ENCODE measurements around the gene FOLR2.

Gene FOLR2

DNA sequence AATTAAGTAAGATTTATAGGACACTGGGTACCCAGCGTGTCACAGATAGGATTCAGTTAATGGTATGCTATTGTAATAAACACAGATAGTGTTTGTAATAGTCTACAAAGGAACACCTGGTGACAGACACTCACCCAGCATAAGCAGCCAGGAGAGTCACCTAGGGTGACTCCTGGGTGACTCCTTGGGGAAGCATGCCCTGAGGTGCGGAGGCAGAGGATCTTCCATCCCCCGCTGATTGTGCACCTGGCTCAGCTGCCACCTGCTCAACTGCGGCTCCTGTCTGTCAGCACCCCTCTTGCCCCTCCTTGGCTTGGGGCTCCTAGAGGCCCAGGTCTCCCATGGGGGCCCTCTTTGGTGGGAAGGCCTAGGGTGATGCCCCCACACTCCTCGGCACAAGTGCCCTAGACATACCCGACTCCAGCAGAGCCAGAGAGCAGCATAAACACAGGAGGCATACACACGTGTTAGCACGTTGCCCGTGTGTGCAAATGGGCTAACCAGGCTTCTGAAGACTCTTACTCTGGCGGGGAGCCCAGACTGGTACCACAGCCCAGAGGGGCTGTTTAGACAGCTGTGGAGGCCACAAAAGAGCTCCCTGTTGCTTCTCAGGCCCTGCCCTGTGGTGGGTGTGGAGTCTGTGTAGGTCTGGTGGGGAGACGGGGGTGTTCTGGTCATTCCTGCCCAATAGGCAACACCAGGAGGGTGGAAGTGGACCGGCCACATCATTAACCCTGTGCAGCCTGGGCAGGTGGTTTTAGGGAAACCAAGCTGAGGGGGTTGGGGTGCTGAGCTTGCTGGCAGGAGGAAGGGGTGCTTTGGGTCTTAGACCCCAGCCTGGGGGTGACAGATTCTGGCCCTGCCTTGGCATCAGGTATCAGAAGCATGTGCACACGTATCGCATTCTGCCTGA, 11.0 kb downstream of the FOLR2 start:
- no peak overlapping the region for H3K4me3 ChIP-seq (ENCODE audit: low read depth, low read length)
- H3K27me3 ChIP-seq (ENCODE audit: control insufficient read depth, insufficient read depth, low read length) = no peaks in the 10 kb centered on the region
- peaks cover 5% of the 10 kb centered on the region for H3K4me1 ChIP-seq (ENCODE audit: control insufficient read depth, insufficient read depth, low read length)
- H3K9me3 ChIP-seq (ENCODE audit: control insufficient read depth, insufficient read depth, low read length) = no peaks in the 10 kb centered on the region
- H3K36me3 ChIP-seq (ENCODE audit: control insufficient read depth, insufficient read depth, low read length) = peaks cover 43% of the 10 kb centered on the region
- no peak overlapping the region for H3K9ac ChIP-seq (ENCODE audit: low read depth, low read length)

DNA sequence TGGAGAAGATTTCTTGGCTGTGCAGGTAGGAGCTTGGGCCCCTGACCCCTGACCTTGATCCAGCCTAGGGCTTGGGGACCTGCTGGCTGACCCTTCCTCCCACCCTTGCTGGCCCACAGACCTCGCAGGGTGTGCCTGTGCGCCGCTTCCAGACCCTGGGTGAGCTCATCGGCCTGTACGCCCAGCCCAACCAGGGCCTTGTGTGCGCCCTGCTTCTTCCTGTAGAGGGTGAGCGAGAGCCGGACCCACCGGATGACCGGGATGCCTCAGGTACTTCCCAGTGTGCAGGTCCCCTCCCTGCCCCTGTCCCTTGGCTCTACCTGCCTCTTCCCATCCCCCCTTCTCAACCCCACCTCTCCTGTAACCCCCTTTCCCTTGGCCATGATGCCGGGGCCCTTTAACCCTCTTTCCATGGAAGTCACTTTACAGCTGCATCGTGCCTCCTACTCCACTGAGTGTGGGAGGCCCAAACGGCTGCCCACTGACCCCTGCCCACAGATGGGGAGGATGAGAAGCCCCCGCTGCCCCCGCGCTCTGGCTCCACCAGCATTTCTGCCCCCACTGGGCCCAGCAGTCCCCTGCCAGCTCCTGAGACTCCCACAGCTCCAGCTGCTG, 11.7 kb downstream of the FOLR2 start:
- no peaks in the 10 kb centered on the region for H3K27me3 ChIP-seq (ENCODE audit: control insufficient read depth, insufficient read depth, low read length)
- H3K9me3 ChIP-seq (ENCODE audit: control insufficient read depth, insufficient read depth, low read length) = no peaks in the 10 kb centered on the region
- no peak overlapping the region for H3K9ac ChIP-seq (ENCODE audit: low read depth, low read length)
- no peak overlapping the region for H3K4me3 ChIP-seq (ENCODE audit: low read depth, low read length)
- H3K36me3 ChIP-seq (ENCODE audit: control insufficient read depth, insufficient read depth, low read length) = peaks cover 48% of the 10 kb centered on the region
- H3K4me1 ChIP-seq (ENCODE audit: control insufficient read depth, insufficient read depth, low read length) = peaks cover 2% of the 10 kb centered on the region

DNA sequence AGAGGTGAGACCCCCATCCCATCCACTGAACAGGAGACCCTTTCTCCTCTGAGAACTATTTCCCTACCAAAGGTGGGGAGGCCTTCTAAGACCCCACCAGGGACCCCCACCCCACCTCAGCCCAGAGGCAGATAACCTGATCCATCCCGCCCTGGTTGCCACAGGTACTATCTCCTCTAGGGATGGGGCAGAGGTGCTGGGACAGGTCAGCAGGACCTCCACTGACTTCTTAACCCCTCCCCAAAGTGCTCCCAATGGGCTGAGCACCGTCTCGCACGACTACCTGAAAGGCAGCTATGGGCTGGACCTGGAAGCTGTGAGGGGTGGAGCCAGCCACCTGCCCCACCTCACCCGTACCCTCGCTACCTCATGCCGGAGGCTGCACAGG, 12.2 kb downstream of the FOLR2 start:
- H3K9me3 ChIP-seq (ENCODE audit: control insufficient read depth, insufficient read depth, low read length) = no peaks in the 10 kb centered on the region
- peaks cover 52% of the 10 kb centered on the region for H3K36me3 ChIP-seq (ENCODE audit: control insufficient read depth, insufficient read depth, low read length)
- no peak overlapping the region for H3K9ac ChIP-seq (ENCODE audit: low read depth, low read length)
- no peaks in the 10 kb centered on the region for H3K27me3 ChIP-seq (ENCODE audit: control insufficient read depth, insufficient read depth, low read length)
- peaks cover 2% of the 10 kb centered on the region for H3K4me1 ChIP-seq (ENCODE audit: control insufficient read depth, insufficient read depth, low read length)
- no peak overlapping the region for H3K4me3 ChIP-seq (ENCODE audit: low read depth, low read length)

DNA sequence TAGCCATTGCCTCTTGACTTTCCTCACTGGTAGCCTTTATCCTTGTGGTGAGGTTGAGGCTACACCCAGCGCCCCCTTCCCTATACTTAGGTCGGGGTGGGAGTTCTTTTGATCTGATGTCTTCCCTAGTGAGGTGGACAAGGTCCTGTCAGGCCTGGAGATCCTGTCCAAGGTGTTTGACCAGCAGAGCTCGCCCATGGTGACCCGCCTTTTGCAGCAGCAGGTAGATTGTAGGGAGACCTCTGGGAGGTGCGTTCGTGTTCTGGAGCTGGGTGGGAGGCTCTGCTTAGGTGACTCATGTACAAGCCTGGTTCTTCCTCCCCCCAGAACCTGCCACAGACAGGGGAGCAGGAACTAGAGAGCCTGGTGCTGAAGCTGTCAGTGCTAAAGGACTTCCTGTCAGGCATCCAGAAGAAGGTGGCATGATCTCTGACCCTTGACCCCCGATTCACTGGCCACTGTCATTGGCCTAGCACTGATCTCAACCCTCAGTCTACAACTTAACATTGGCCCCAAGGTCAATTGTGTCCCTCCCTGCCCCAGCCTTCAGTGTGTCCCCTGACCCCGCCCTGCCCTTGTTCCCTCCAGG, 12.8 kb downstream of the FOLR2 start:
- Histone ChIP-seq H3K4me1 (ENCODE audit: control insufficient read depth, insufficient read depth, low read length) (peaks cover 2% of the 10 kb centered on the region), H3K27me3 (ENCODE audit: control insufficient read depth, insufficient read depth, low read length) (no peaks in the 10 kb centered on the region), H3K9ac (ENCODE audit: low read depth, low read length) (no peak overlapping the region), H3K9me3 (ENCODE audit: control insufficient read depth, insufficient read depth, low read length) (no peaks in the 10 kb centered on the region), H3K4me3 (ENCODE audit: low read depth, low read length) (no peak overlapping the region), H3K36me3 (ENCODE audit: control insufficient read depth, insufficient read depth, low read length) (peaks cover 58% of the 10 kb centered on the region)

DNA sequence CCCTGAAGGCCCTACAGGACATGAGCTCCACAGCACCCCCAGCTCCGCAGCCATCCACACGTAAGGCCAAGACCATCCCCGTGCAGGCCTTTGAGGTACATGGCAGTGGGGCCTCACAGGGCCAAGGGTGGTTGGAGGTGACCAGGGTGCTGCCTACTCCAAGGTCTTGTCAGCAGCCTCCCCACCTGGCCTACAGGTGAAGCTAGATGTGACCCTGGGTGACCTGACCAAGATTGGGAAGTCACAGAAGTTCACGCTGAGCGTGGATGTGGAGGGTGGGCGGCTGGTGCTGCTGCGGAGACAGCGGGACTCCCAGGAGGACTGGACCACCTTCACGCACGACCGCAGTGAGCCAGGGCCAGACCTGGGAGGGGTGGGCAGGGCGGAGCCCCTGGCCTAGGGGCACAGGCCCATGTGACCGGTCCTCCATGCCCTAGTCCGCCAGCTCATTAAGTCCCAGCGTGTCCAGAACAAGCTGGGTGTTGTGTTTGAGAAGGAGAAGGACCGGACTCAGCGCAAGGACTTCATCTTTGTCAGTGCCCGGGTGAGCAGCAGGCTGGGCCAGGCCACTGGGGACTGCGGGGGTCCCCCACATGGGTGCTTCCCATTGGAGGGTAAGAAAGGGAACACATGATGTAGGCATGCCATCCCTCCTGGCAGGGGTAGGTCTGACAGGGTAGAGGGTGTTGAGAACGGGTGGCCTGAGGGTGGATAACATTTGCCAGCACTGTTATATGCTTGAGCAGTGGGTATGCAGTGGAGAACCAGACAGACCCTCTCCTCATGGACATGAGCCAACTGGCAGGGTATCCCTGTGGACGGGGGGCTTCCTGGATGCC, 13.6 kb downstream of the FOLR2 start:
- Histone ChIP-seq H3K36me3 (ENCODE audit: control insufficient read depth, insufficient read depth, low read length) (peaks cover 64% of the 10 kb centered on the region), H3K4me3 (ENCODE audit: low read depth, low read length) (no peak overlapping the region), H3K4me1 (ENCODE audit: control insufficient read depth, insufficient read depth, low read length) (peaks cover 2% of the 10 kb centered on the region), H3K27me3 (ENCODE audit: control insufficient read depth, insufficient read depth, low read length) (no peaks in the 10 kb centered on the region), H3K9me3 (ENCODE audit: control insufficient read depth, insufficient read depth, low read length) (no peaks in the 10 kb centered on the region), H3K9ac (ENCODE audit: low read depth, low read length) (no peak overlapping the region)

DNA sequence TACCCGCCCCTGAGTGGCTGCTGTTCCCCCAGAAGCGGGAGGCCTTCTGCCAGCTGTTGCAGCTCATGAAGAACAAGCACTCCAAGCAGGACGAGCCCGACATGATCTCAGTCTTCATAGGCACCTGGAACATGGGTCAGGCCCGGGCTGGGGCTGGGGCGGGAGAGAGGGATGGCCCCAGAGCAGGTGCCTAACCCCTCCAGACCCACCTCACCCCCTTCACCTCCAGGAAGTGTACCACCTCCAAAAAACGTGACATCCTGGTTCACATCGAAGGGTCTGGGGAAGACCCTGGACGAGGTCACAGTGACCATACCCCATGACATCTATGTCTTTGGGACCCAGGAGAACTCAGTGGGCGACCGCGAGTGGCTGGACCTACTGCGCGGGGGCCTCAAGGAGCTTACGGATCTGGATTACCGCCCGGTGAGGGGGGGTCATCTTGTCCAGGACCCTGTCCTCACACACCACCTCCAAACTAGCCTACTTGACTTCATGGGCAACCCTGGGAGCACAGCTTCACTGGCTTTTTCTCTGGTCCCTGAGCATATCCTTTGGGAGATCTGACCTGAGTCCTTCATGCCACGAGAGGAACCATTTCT, 14.3 kb downstream of the FOLR2 start:
- peaks cover 71% of the 10 kb centered on the region for H3K36me3 ChIP-seq (ENCODE audit: control insufficient read depth, insufficient read depth, low read length)
- no peak overlapping the region for H3K9ac ChIP-seq (ENCODE audit: low read depth, low read length)
- H3K9me3 ChIP-seq (ENCODE audit: control insufficient read depth, insufficient read depth, low read length) = no peaks in the 10 kb centered on the region
- H3K4me3 ChIP-seq (ENCODE audit: low read depth, low read length) = no peak overlapping the region
- no peaks in the 10 kb centered on the region for H3K27me3 ChIP-seq (ENCODE audit: control insufficient read depth, insufficient read depth, low read length)
- H3K4me1 ChIP-seq (ENCODE audit: control insufficient read depth, insufficient read depth, low read length) = no peaks in the 10 kb centered on the region

DNA sequence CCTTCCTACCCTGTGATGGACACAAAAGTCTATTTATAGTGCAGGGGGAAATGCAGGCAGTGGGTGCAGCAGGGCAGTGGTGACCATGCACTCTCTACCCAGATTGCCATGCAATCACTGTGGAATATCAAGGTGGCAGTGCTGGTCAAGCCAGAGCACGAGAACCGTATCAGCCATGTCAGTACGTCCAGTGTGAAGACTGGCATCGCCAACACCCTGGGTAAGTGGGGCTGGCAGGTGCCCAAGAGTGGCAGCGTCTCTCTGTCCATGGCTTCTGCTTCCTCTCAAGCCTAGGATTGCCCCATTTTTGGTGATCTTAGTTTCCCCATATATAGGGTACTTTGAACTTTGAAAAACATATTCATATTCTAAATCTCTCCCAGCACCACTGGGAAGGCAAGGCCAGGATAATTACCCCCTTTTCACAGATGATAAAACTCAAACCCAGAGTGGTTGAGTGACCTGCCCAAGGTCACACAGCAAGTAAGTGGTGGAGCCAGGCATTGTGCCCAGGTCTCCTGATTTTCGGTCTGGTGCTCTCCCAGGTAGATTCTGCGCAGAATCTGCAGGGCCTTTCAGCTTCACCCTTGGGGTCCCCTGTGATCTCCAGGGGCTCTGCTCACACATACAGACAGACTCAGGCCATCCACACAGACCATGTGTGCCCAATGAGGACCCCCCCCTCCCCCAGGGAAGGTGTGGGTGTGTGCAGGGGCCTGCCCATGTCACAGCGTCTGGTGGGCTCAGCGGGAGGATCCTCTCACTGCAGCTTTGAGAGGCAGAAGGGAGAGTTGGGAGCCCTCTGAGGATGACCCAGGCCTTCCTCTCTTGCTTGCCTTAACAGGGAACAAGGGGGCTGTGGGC, 15.0 kb downstream of the FOLR2 start:
- Histone ChIP-seq H3K27me3 (ENCODE audit: control insufficient read depth, insufficient read depth, low read length) (no peaks in the 10 kb centered on the region), H3K9ac (ENCODE audit: low read depth, low read length) (no peak overlapping the region), H3K36me3 (ENCODE audit: control insufficient read depth, insufficient read depth, low read length) (peaks cover 77% of the 10 kb centered on the region), H3K9me3 (ENCODE audit: control insufficient read depth, insufficient read depth, low read length) (no peaks in the 10 kb centered on the region), H3K4me1 (ENCODE audit: control insufficient read depth, insufficient read depth, low read length) (no peaks in the 10 kb centered on the region), H3K4me3 (ENCODE audit: low read depth, low read length) (no peak overlapping the region)

DNA sequence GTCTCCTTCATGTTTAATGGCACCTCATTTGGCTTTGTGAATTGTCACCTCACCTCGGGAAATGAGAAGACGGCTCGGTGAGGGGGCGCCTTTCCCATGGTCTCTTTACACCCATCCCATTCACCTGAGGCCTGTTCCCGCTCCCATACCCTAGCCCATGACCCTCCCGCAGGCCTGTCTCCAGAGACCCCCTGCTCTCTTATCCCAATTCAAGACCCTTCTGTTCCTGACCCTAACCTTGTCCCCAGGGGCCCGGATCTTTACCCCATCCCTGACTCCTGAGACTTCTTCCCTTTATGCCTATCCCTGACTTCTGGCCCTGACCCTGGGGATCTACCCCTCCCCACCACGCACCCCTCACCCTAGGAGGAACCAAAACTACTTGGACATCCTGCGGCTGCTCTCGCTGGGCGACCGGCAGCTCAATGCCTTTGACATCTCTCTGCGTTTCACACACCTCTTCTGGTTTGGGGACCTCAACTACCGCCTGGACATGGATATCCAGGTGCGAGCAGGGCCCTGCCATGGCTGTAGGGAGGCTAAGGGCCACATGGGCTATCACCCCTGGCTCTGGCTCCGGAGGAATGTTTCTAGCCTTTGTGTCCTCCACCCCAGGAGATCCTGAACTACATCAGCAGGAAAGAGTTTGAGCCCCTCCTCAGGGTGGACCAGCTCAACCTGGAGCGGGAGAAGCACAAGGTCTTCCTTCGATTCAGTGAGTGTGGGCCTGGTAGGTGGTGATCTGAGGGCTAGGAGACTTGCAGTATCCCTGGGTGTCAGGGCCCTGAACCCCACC, 15.9 kb downstream of the FOLR2 start:
- H3K4me1 ChIP-seq (ENCODE audit: control insufficient read depth, insufficient read depth, low read length) = no peaks in the 10 kb centered on the region
- peaks cover 77% of the 10 kb centered on the region for H3K36me3 ChIP-seq (ENCODE audit: control insufficient read depth, insufficient read depth, low read length)
- H3K4me3 ChIP-seq (ENCODE audit: low read depth, low read length) = no peak overlapping the region
- H3K9me3 ChIP-seq (ENCODE audit: control insufficient read depth, insufficient read depth, low read length) = no peaks in the 10 kb centered on the region
- no peak overlapping the region for H3K9ac ChIP-seq (ENCODE audit: low read depth, low read length)
- H3K27me3 ChIP-seq (ENCODE audit: control insufficient read depth, insufficient read depth, low read length) = no peaks in the 10 kb centered on the region

DNA sequence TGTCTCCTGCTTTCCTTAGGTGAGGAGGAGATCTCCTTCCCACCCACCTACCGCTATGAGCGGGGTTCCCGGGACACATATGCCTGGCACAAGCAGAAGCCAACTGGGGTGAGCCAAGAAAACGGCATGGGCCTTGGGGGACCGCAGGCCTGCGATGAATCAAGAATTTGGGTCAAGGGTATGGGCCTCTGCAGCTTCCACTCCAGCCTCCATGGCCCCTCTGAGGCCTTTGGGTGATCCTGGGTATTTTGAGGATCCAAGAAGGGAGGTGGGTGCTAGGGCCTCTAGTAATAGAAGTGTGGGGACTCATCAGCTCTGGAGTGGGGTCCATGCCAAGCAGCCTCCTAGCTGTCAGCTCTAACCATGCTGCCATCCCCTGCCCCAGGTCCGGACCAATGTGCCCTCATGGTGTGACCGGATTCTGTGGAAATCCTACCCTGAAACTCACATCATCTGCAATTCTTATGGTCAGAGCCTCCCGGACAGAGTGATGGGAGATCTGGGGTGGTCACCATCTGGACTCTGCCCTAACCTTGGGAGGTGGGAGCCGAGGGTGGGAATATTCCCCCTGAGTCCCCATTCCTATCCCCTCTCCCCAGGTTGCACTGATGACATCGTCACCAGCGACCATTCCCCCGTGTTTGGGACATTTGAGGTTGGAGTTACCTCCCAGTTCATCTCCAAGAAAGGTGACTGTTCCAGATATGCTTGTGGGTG, 16.6 kb downstream of the FOLR2 start:
- no peaks in the 10 kb centered on the region for H3K9me3 ChIP-seq (ENCODE audit: control insufficient read depth, insufficient read depth, low read length)
- peaks cover 75% of the 10 kb centered on the region for H3K36me3 ChIP-seq (ENCODE audit: control insufficient read depth, insufficient read depth, low read length)
- no peaks in the 10 kb centered on the region for H3K4me1 ChIP-seq (ENCODE audit: control insufficient read depth, insufficient read depth, low read length)
- H3K9ac ChIP-seq (ENCODE audit: low read depth, low read length) = no peak overlapping the region
- no peak overlapping the region for H3K4me3 ChIP-seq (ENCODE audit: low read depth, low read length)
- no peaks in the 10 kb centered on the region for H3K27me3 ChIP-seq (ENCODE audit: control insufficient read depth, insufficient read depth, low read length)
